K562 (cell line): ENCODE measurements around the gene PTRH1. TPM values are rescaled to one million over a fixed set of nuclear protein-coding genes. Genes with fewer than 3 reads are reported as not detected.

Source experiments
- ARID2 ChIP-seq: fragments of 450-650 bp; IDR thresholded peaks from 2 replicates; pipeline ENCODE4 v1.6.1; 2017; ENCODE audit warnings: antibody characterized with exemption, mild to moderate bottlenecking
- CXXC5 ChIP-seq: fragments of 250-450 bp; sonication (Bioruptor Pico); IDR thresholded peaks from 2 replicates; pipeline ENCODE4 v1.8.0; 2022; ENCODE audit warnings: inconsistent platforms, mild to moderate bottlenecking, moderate library complexity
- FOXA3 ChIP-seq, 2 experiments: fragments of 450-650 bp in 1 of 2; sonication (generic) in 1 of 2; formaldehyde crosslinking; IDR thresholded peaks in 1 of 2; conservative IDR thresholded peaks in 1 of 2; 2 replicates each; pipeline versions ENCODE4 v1.4.0 to v1.8.0; 2020 to 2022; ENCODE audit warnings: mild to moderate bottlenecking in 2 of 2, missing genetic modification reagents in 1 of 2
- GTF2B ChIP-seq: IDR thresholded peaks from 2 replicates; pipeline ENCODE4 v1.6.1; 2011; ENCODE audit not compliant: insufficient read length; ENCODE audit errors: extremely low read depth
- HDAC8 ChIP-seq: fragments of 450-650 bp; IDR thresholded peaks from 2 replicates; pipeline ENCODE4 v1.6.1; 2016; ENCODE audit warnings: mild to moderate bottlenecking, missing genetic modification characterization, moderate library complexity, missing compliant biosample characterization
- MCM7 ChIP-seq, 2 experiments: fragments of 450-650 bp; IDR thresholded peaks; 2 replicates each; pipeline ENCODE4 v1.6.1; 2016 to 2018
- NCOA1 ChIP-seq: fragments of 450-650 bp; IDR thresholded peaks from 2 replicates; pipeline ENCODE4 v1.6.1; 2016; ENCODE audit warnings: low read depth
- POLR3A ChIP-seq: IDR thresholded peaks from 2 replicates; pipeline ENCODE4 v1.6.1; 2011; ENCODE audit warnings: borderline replicate concordance, mild to moderate bottlenecking, moderate library complexity; ENCODE audit not compliant: insufficient read length, insufficient read depth; ENCODE audit errors: extremely low read depth
- PRPF4 ChIP-seq: fragments of 200-400 bp; formaldehyde crosslinking; IDR thresholded peaks from one replicate; pipeline ENCODE4 v1.6.1; 2017; ENCODE audit warnings: low read length, low read depth, mild to moderate bottlenecking; ENCODE audit not compliant: insufficient read depth, poor library complexity, severe bottlenecking
- RBM14 ChIP-seq: fragments of 200-400 bp; formaldehyde crosslinking; IDR thresholded peaks from 2 replicates; pipeline ENCODE4 v1.6.1; 2018; ENCODE audit warnings: low read depth, mild to moderate bottlenecking, low read length, moderate library complexity, borderline replicate concordance; ENCODE audit not compliant: insufficient read depth
- RBM22 ChIP-seq: fragments of 200-400 bp; formaldehyde crosslinking; IDR thresholded peaks from 2 replicates; pipeline ENCODE4 v1.6.1; 2018; ENCODE audit warnings: low read length, low read depth; ENCODE audit not compliant: poor library complexity, severe bottlenecking
- RNF219 ChIP-seq: fragments of 250-450 bp; sonication (Bioruptor Pico); IDR thresholded peaks from 2 replicates; pipeline ENCODE4 v1.5.0; 2022; ENCODE audit warnings: mild to moderate bottlenecking
- SAFB2 ChIP-seq: fragments of 200-400 bp; formaldehyde crosslinking; IDR thresholded peaks from 2 replicates; pipeline ENCODE4 v1.6.1; 2018; ENCODE audit warnings: borderline replicate concordance, low read length, low read depth, moderate library complexity; ENCODE audit not compliant: severe bottlenecking
- SP1 ChIP-seq: sonication (generic); formaldehyde crosslinking; IDR thresholded peaks from 2 replicates; pipeline ENCODE4 v1.8.1; 2022; ENCODE audit warnings: mild to moderate bottlenecking, missing genetic modification reagents
- TAF9B ChIP-seq: fragments of 450-650 bp; IDR thresholded peaks from 2 replicates; pipeline ENCODE4 v1.6.1; 2018; ENCODE audit warnings: mild to moderate bottlenecking; ENCODE audit not compliant: partially characterized antibody
- TCFL5 ChIP-seq: fragments of 250-450 bp; sonication (Bioruptor Pico); conservative IDR thresholded peaks from 2 replicates; pipeline ENCODE4 v1.6.1; 2021; ENCODE audit warnings: mild to moderate bottlenecking, moderate library complexity, matching md5 sums
- VEZF1 ChIP-seq: fragments of 200-800 bp; sonication (Bioruptor generic); IDR thresholded peaks from 2 replicates; pipeline ENCODE4 v1.6.1; 2017; ENCODE audit warnings: missing genetic modification characterization, missing compliant biosample characterization
- ZNF121 ChIP-seq: sonication (generic); formaldehyde crosslinking; conservative IDR thresholded peaks from 2 replicates; pipeline ENCODE4 v1.8.0; 2022; ENCODE audit warnings: missing genetic modification reagents
- ZNF507 ChIP-seq: conservative IDR thresholded peaks from 2 replicates; pipeline ENCODE4 v1.6.1; 2017; ENCODE audit warnings: missing genetic modification characterization, missing compliant biosample characterization
- ZNF512 ChIP-seq: IDR thresholded peaks from 2 replicates; pipeline ENCODE4 v1.6.1; 2016; ENCODE audit warnings: missing genetic modification characterization, missing compliant biosample characterization
- ZNF584 ChIP-seq: fragments of 200-800 bp; sonication (Bioruptor generic); IDR thresholded peaks from 2 replicates; pipeline ENCODE4 v1.6.1; 2016; ENCODE audit warnings: low read depth, mild to moderate bottlenecking, missing genetic modification characterization, missing compliant biosample characterization
- ZNF717 ChIP-seq: fragments of 250-450 bp; sonication (Bioruptor Pico); IDR thresholded peaks from 2 replicates; pipeline ENCODE4 v1.5.0; 2021
- polyA plus RNA-seq, 8 experiments: library from polyadenylated mRNA; depleted of rRNA in 4 of 8; stranded (reverse) in 5 of 8; unstranded in 3 of 8; fragments of >200 nt; fragmentation: Nextera tagmentation in 2 of 8; fragmentation: Illumina TruSeq in 1 of 8; extraction: Ambion mirVana in 2 of 8; extraction: Trizol in 1 of 8; gene quantifications; 2 replicates each; pipeline versions ENCODE4 v1.2.1 to v1.2.3, GENCODE V29; 2011 to 2014; ENCODE audit warnings: inconsistent platforms in 1 of 8, missing spikeins in 1 of 8
- total RNA-seq, 7 experiments: library from RNA; depleted of rRNA in 6 of 7; stranded (reverse); fragments of >200 nt in 6 of 7; fragmentation: Illumina TruSeq in 2 of 7; extraction: Trizol in 2 of 7; gene quantifications; 2 replicates each; pipeline versions ENCODE4 v1.2.1 to v1.2.3, GENCODE V29; 2011 to 2021; ENCODE audit warnings: low replicate concordance in 1 of 7

PTRH1 gene
- total and polyA plus RNA-seq, 9 of the 15 experiments (the other 6 are each of a cell fraction or from before 2014, with no cell fraction given): 0.63 to 43.1 (median 5.7) TPM

GRCh38 chr9:127698985-127699670, 16.3 kb downstream of the PTRH1 start (continued):
- TF ChIP-seq HDAC8 (tag): no peak
- TF ChIP-seq TAF9B: no peak
- TF ChIP-seq ZNF717 (CRISPR knock-in tag): no peak
- TF ChIP-seq ZNF121: no peak
- no peak for TF ChIP-seq RBM14
- TF ChIP-seq GTF2B: no peak
- no peak for TF ChIP-seq MCM7 (IDR thresholded peaks at IDR 0.05)
- peak; percentile 93 for TF ChIP-seq CXXC5 (CRISPR knock-in tag)
- TF ChIP-seq SAFB2: no peak
- no peak for TF ChIP-seq ARID2
- no peak; the same call in 1 of the 2 replicates for TF ChIP-seq ZNF584 (CRISPR knock-in tag)
- no peak for TF ChIP-seq POLR3A
- 0 out of 2 replicates have a peak, but pooled peaks have one; percentile 55 for TF ChIP-seq SP1 (CRISPR knock-in tag)
- TF ChIP-seq ZNF512: no peak
- TF ChIP-seq RBM22: peak; percentile 21
- peak; percentile 51 for TF ChIP-seq VEZF1 (CRISPR knock-in tag)
- TF ChIP-seq RNF219 (CRISPR knock-in tag): no peak
- no peak for TF ChIP-seq TCFL5 (CRISPR knock-in tag)
- TF ChIP-seq NCOA1: 0 out of 2 replicates have a peak, but pooled peaks have one; percentile 16
- TF ChIP-seq FOXA3 (CRISPR knock-in tag; conservative IDR thresholded peaks at IDR 0.05 in 1 of 2, IDR thresholded peaks at IDR 0.05 in 1 of 2): no peak; a peak in 1 of 4 replicates
- TF ChIP-seq ZNF507: no peak
- TF ChIP-seq PRPF4: no peak
